Activated naive CD8-positive, alpha-beta T cell treated with anti-CD3 and anti-CD28 coated beads, Interleukin-2, amount 50 U/mL, for 16 hours (primary cell): Measurements from ENCODE around the gene CYTH1.
"Not testable (repeated sequence)": the region's sequence is repeated elsewhere in the genome, so short reads cannot be mapped to it uniquely, and the experiment has no call there.

Experiments
- DNase-seq: peaks from one replicate; pipeline ENCODE4 v3.0.0-alpha.2; 2020; ENCODE audit warnings: low read depth, low spot score

The CYTH1 gene

DNA sequence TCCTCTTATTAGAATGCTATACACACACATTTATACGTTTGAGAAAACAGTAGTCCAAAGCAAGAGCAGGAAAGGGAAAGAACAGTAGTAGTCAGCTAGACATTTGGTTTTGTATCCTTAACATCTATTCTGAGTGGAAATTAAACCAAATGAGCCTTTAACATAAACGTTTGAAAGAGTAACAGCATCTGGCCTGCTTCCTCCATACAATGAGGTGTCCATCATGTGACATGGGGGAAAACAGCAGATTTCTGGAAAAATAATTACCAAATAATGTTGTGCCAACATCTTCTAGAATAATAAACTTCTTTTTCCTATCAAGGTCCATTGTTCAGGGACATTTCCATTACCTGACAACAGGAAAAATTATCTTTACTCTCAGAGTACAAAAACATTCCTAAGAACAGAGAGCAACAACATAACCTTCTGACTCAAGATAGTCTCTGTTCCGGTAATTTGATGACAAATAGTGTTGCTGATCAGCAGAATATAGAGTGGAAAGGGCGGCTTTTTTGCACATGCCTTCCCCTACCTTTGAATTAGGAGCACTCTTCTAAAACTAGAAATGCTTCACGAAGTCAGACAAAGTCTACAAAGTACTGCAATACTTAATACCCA lies 20.2 kb downstream of the CYTH1 start:
- no peak for DNase-seq

DNA sequence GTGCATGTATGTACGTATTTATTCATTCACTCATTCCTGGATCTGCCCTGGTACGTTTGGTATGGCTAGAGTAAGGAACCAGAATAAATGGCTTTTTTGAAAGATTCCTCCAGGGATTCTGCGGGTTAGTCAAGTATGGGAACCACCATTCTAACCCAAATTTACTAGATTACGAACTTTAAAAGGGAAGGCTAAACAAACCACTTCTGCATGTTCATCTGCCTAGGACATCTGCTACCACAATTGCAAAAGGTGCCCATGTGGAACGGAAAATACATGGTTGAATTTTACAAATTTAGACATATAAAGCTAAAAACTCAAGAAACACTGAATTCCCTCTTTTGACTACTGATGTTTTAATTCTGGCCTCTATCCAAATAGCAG lies 22.1 kb downstream of the CYTH1 start:
- DNase-seq = no peak

DNA sequence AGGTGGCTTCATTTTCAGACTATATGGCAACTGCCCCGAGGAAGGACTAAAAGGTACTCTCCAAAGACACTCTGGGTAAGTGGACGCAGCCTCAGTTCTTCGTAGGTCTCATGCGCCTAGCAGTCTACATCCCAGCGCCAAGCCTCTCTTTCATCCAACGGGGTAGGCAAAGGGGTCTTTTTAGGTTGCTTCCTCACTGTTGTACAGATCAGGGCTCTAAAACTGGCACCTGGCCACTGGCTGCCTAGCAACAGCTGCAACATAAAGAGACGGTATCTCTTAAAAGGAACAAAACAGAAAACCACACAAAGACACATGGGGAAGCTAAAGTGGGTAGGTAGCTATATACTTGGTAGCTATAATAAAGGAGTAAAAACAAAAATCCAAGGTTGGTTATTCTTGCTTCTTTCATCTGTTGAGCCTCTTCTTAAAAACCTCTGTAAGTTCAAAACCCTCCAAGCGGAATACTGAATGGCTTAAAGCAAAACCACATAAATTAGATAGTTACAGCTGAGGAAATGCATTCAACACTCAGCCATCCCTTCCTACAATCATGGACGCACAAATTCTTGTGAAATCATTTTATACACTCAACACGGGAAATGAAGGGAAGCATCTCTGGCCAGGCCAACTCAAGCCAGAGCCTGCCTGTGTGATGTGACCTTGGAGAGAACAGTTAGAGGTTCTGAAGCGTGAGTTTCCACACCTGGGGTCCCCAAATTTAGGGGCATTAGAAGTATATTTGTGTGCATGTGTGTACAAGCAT lies 22.7 kb downstream of the CYTH1 start:
- DNase-seq = no peak

DNA sequence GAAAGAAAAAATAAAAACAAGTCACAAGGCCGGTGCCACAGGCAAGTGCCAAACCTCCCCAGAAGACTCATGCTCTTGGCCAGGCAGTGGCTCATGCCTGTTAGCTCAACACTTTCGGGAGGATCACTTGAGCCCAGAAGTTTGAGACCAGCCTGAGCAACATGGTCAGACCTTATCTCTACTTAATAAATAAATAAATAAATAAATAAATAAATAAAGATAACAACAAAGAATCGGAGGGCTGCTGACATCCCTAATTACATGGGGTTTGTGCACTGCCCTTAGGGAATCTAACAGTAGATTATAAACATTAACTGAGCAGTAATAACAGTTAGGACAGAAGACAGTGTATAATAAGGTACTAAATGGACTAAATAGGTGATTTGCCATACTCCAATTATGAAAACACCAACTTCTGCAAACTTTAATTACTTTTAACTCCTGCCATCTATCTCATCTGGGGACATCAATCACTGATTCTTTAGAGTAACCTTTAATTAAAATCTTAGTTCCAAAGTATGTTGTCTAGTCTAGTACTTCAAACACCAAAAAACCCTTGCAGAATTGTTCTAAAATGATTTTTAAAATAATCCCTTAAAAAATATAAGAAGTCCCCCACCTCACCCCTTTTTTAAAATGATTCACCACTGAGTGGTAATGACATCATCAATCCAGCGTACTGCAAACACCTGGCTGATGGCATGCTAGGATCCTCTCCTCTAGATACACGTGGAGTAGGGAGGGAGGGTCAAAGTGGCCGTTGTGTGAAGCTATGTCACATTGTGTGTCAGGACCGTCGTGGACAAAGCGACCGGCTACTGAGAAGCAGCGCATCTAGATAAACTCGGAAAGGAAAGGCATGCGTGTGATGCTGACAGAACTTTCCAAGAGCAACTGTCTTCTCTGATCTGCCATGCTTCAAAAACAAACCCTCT lies 28.5 kb downstream of the CYTH1 start:
- no peak for DNase-seq

DNA sequence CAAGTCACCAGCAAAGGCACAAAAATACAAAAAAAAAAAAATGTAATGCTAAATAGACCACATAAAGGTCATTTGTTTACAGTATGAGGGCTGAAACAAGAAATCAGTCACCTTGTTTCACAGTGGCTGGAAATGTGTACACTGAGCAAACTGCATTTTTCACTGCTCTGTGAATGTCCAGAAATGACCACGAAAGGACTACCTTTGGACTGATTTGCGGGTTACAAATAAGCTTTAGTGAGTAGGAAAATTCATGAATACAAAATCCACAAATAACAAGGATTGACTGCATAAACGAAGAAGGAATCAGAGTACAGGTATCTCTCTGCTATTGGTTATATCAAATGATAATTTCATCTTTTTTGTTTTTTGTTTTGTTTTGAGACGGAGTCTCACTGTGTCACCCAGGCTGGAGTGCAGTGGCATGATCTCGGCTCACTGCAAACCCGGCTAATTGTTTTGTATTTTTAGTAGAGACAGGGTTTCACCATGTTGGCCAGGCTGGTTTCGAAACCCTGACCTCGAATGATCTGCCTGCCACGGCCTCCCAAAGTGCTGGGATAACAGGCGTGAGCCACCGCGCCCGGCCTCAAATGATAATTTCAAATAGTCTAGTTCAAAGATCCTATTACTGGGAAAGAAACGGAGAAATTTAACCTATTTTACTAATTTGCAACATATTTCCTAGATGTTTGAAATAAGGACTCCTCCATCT lies 30.5 kb downstream of the CYTH1 start:
- no peak for DNase-seq

DNA sequence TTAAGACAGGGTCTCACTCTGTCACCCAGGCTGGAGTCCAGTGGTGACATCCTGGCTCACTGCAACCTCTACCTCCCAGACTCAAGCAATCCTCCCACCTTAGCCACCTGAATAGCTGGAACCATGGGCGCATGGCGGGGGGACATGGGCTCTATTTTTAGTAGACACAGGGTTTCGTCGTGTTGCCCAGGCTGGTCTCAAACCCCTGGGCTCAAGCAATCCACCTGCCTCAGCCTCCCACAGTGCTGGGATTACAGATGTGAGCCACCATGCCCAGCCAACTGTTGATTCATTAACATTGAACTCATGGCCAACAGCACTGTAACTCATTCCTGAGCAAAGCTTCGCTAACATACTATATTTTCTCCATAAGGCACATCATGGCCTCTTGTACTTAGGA lies 31.1 kb downstream of the CYTH1 start:
- not testable (repeated sequence) for DNase-seq

DNA sequence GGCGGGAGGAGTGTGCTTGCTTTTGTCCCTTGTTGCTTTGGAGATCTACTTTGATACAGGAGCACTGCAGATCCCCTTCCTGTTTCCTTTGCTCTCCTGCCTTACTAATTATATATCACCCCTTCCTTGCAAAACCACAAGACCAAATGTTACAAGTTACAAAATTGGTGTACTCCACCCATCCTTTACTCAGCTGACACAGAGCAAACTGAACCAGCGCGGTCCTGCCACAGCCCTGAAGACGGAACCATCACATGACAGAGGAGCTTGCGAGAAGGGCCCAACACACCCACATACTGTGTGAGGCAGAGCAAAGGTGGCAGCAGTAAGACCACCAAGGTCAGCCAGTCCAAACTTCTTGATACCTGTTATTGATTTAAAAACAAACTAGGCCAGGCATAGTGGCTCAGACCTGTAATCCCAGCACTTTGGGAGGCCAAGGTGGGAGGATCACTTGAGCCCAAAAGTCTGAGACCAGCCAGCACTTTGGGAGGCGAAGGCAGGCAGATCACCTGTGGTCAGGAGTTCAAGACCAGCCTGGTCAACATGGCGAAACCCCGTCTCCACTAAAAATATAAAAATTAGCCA lies 33.2 kb downstream of the CYTH1 start:
- no peak for DNase-seq

DNA sequence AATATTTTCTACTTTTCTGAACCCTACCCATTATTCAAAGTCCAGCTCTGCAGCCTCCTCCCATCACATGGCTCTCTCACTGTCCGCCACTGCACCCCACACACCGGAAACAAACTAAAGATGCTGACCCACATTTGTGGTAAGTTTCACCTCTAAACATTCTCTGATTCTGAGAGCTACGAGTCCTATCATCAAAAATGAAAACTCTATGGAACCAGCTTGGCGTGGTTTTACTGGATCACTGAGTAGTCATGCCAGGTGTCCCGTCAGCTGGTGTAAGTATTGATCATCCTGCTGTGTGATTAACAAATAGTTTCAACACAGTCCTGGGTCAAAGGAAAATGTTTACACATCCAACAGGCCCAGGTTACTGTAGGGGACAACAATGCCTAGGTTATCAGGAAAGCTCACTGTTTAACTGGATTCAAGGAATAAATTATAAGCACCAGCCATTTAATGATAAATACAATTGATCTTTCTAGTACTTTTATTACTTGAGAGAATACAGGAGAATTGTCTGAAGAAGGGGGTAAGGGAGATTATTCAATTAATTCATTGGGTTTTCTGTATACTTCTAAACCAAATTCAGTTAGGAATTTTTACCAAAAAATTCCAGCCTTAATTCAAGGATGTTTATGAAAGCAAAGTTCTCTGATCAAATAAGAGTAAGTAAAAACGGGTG lies 33.9 kb downstream of the CYTH1 start:
- DNase-seq = no peak

DNA sequence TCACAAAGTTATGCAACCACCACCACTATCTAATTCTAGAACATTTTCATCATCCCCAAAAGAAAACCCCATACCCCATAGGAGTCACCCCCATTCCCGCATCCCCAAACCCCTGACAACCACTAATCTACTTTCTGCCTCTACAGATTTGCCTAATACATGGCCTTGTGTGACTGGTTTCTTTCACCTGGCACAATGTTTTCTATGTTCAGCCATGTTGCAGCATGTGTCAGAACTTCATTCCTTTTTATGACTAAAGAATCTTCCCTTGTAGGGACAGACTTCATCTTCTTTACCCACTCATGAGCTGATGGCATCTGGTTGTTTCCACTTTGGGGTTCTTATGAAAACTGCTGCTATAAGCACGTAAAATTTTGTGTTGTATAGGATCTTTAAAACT lies 34.6 kb downstream of the CYTH1 start:
- DNase-seq = no peak

DNA sequence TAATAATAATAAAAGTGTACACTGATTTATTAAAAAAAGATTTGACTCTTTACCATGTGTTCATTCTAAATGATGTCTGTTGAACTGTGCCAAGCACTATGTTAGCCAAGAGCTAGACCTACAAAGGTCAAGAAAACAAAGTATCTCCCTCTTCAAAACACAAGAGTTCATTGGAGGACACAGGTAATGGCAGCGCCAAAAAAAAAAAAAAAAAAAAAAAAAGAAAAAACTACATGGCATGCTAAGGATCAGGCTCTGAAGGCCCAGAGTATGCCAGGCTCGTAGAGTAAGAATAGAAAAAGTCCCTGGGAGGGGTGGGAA lies 35.2 kb downstream of the CYTH1 start:
- DNase-seq = no peak

DNA sequence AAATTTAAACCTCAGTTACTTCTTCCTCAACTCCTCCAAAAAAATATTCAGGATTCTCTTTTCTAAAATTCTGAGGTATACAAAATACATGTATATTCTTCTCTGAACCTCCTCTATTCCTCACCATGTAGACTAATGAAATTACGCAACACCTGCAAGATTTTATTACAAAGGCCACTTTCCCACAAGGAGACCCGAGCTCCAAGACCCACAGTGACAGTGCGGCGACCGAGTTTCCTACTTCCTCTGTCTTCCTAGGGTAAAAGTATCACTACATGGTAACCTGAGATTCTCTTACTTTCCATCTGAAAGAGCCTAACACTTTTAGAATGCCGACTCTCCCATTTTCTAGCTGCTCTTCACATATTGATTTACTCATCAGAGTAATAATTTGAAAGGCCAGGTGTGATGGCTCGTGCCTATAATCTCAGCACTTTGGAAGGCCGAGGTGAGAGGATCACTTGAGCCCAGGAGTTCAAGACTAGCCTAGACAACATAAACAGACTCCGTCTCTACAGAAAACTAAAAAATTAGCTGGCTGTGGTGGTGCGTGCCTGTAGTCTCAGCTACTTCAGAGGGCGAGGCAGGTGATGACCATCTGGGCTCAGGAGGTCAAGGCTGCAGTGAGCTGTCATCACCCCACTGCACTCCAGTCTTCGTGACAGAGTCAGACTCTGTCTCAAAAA lies 35.7 kb downstream of the CYTH1 start:
- DNase-seq = no peak

DNA sequence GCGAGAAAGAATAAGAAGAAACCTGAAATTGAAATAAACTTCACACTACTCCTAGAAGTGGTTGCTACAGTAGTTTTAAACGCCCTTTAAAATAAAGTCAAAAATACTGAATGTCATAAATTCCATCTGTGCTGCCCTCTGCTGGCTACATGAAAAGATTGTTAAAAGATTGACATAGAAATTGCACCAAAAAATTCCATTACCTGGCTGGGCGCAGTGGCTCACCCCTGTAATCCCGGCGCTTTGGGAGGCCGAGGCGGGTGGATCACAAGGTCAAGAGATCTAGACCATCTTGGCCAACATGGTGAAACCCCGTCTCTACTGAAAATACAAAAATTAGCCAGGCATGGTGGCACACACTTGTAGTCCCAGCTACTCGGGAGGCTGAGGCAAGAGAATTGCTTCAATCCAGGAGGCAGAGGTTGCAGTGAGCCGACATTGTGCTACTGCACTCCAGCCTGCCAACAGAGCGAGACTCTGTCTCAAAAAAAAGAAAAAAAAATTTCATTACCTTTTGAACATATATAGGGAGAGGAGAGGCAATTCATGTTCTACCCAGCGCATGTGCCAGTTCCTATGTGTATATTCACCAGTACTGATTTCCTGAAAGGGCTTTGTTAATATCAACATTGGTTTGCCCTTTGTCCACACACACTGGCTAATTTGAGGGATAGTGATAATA lies 36.5 kb downstream of the CYTH1 start:
- DNase-seq = no peak

DNA sequence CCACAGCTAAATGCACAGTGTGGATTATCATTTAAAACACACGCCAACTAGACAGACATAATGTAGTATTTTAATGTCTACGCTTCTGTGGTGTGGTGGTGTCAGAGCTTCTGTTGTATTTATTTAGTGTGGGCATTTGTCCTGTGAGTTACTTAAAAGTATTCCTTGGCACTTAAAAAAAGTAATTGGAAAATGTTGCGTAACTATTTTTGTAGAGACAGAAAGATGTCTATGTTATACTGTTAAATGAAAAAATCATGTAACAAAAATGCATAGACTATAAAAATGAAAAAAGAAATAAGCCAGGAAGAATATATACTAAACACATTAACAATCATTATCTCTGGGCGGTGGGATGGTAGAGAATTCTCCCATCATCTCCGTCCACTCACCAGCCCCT lies 39.2 kb downstream of the CYTH1 start:
- no peak for DNase-seq

DNA sequence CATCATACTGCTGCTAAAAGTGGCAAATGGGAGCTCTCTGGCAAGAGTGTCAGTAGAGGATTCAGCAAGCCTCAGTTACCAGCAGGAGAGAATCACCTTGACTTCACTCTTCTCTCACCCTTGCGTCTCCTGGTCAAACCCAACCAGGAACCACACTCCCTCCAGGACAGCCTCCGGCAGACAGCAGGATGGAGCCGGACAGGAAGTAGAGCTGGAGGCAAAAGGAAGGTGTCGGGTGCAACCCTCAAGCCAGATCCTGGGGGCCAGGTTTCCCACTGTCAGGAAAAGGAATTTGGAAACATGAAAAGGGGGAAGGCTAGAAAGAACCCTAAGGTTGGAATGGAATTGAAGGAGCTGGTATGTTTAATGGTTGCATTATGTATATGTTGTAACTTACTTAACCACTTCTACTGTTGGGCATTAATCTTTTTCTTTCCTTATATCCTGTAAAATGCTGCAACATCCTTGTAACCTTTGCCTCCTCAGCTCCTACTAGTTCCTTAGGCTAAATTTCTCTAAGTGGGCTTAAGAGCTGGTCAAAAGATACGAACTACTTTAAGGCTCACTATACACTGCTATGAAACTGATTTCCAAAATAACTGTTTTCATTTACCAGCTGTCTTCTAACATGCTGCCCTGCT lies 40.3 kb downstream of the CYTH1 start:
- DNase-seq = no peak

DNA sequence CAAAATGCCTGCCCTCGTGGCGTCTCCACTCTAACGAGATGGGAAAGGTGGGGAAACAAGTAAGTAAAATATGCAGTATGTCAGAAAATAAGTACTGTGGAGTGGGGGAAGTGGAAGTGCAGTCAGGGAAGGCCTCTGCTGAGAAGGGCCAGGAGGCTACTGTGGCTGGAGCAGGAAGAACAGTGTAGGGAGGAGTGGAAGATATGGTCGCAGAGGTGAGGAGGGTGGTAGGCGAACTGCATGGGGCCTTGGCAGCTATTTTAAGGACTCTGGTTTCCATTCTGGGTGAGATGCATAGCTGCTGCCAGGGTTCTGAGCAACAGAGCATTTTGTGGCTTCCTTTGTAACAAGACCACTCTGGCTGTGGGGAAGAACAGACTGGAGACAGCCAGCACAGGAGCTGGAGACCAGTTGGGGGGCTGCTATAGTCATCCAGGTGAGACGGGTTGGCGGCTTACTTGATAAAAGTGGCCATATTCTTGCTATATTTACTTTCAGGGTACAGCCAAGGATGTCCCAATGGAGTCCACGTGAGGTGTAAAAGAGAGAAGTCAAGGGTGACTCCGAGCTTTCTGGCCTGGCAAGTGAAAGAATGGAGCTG lies 42.6 kb downstream of the CYTH1 start:
- no peak for DNase-seq

DNA sequence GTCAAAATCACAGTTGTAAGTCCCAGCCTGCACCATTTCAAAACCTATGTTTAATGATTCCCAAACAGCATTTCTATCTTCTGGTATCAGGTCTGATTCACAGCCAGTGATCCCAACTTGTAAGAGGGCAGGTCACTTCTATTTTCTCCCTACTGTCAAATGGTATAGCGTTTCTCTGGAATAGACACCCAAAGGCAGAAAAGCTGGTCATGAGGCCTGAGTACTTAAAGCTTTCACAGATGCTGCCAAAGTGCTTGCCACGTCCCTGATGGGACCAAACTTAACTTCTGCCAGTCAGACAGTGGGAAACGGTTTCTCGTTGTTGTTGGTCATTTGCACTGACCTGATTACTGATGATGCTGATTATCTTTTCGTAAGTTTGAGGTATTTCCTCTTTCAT lies 43.4 kb downstream of the CYTH1 start:
- no peak for DNase-seq

DNA sequence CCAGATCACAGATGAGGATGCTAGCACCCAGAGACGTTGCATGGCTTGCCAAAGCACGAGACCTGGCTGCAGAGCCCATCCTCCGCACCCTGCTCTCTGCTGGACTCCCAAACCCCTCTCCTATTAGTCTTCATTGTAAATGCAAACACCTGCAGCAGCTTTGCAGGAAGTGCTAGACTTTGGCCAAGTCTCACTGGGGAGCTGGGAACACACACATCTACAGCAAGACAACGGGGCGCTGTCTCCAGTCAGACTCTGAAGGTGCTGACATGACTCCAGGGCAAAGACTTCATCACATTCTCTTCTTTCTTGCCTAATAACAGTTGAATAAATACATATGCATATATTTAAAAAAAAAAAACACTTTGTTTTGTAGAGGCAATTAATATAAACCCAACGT lies 43.8 kb downstream of the CYTH1 start:
- no peak for DNase-seq

DNA sequence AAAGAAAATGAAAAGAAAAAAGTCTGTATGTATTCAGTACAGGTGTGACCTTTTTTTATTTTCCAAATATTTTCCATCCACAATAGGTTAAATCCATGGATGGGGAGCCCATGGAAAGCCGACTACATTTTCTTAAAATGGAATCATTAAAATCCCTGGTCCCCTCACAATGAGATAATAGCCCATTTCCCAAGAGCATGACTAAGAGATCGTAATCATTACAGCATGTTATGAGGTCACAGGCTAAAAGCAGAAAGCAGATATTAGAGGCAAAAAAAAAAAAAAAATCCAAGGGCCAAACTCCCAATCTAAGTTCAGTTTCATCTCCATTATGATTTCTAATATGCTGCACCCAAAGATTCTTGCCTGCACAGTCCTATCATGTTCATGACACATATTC lies 44.7 kb downstream of the CYTH1 start:
- DNase-seq = no peak

DNA sequence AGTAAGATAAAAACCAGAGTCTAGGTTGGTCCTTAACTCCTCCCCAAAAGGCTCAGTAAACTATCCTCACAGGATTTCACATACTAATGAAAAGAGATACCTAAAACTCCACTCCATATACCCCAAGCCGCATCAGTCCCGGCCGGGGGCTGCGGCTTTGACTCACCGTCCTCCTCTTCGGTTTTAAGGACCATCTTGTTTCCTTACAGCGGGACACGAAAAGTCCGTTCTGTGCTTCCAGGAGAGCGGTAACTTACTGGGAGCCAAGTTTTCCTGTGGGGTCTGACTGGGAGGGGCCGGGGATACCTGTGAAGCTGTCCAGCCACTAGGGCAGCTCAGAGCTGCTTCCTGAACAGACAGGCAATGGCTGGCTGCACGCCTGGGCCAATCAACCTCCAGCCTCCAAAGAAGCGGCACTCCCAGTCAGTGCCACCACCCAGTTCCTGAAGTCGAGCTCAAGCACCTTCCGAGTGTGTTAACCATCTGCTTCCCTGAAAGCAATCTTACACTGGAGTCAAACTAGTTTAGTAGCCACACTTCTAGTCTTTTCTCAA lies 45.5 kb downstream of the CYTH1 start:
- no peak for DNase-seq
